ENCODE results near the gene YIF1A.
"Not testable (repeated sequence)": the region's sequence is repeated elsewhere in the genome, so short reads cannot be mapped to it uniquely, and the experiment has no call there.

- TF ChIP-seq POLR2A, CTCF (IDR thresholded peaks at IDR 0.05): not testable (repeated sequence)
Observed at GRCh38 chr11:66320748-66321147, 31.8 kb upstream of the YIF1A start.
